Peyer's patch (tissue), 4 donors: ENCODE measurements around the gene ARAP3. TPM values are rescaled to one million over a fixed set of nuclear protein-coding genes. Genes with fewer than 3 reads are reported as not detected.

ENCODE experiments used
- DNase-seq, 3 donors: peaks; one replicate each; pipeline ENCODE4 v3.0.0-alpha.2; 2017 to 2019
- H3K27ac ChIP-seq, 4 donors: fragments of 200-600 bp; sonication (generic); one replicate each; pipeline ENCODE4 v1.5.1; 2016 to 2019
- H3K27me3 ChIP-seq, 2 donors: fragments of 200-600 bp; sonication (generic); one replicate each; pipeline ENCODE4 v1.5.1; 2019
- H3K36me3 ChIP-seq, 3 donors: fragments of 200-600 bp; sonication (generic); one replicate each; pipeline ENCODE4 v1.5.1; 2016 to 2019
- H3K4me1 ChIP-seq, 4 donors: fragments of 200-600 bp; sonication (generic); one replicate each; pipeline ENCODE4 v1.5.1; 2016 to 2019
- H3K4me3 ChIP-seq, 4 donors: fragments of 200-600 bp; sonication (generic); 1 replicate in 3 of 4; 2 replicates in 1 of 4; pipeline ENCODE4 v1.5.1; 2016 to 2019; ENCODE audit warnings: mild to moderate bottlenecking in 1 of 4
- H3K9me3 ChIP-seq, 4 donors: fragments of 200-600 bp; sonication (generic); one replicate each; pipeline ENCODE4 v1.5.1; 2016 to 2019; ENCODE audit warnings: mild to moderate bottlenecking in 1 of 4
- CTCF ChIP-seq, 6 experiments: fragments of 450-650 bp in 4 of 6; fragments of 200-600 bp in 2 of 6; sonication (generic) in 1 of 6; IDR thresholded peaks; one replicate each; pipeline ENCODE4 v1.5.1; 2017 to 2019; ENCODE audit warnings: antibody characterized with exemption in 6 of 6, mild to moderate bottlenecking in 3 of 6, moderate library complexity in 1 of 6
- POLR2A ChIP-seq, 2 donors: fragments of 450-650 bp; IDR thresholded peaks; one replicate each; pipeline ENCODE4 v1.5.1; 2017; ENCODE audit warnings: antibody characterized with exemption in 2 of 2, mild to moderate bottlenecking in 2 of 2, moderate library complexity in 2 of 2
- total RNA-seq, 4 donors: library from RNA; depleted of rRNA; stranded (reverse); fragments of >200 nt; gene quantifications; one replicate each; pipeline ENCODE4 v1.1.0, GENCODE V29; 2016

Gene ARAP3
- total RNA-seq, 4 donors from 2014 or later: 1.1 to 13.2 (median 9.7) TPM

GRCh38 chr5:141716468-141716867, 34.4 kb upstream of the ARAP3 start:
- H3K36me3 ChIP-seq: no peaks in the 10 kb centered on the region

DNA sequence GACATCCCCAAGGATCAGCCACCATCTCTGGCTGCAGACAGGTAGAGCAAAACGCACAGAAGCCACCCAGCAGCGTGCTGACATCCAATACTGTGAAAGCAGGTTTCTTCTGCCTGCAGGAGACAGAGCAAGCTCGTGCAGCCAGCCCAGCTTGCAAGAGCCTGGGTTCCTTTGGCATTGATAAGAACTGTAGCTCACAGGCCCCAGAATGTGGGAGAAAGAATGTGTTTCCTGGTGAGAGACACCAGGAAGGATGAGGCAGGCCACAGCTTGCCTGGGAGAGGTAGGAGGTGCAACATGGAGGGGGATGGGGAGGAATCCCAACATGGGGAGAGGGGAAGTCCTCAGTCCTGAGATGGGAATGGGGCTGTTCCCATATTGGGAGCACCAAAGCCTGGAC, 34.0 kb upstream of the ARAP3 start:
- H3K4me1 ChIP-seq: no peaks in the 10 kb centered on the region
- H3K9me3 ChIP-seq: no peaks in the 10 kb centered on the region
- no peak overlapping the region for H3K27ac ChIP-seq
- H3K36me3 ChIP-seq: no peaks in the 10 kb centered on the region
- no peak overlapping the region for H3K4me3 ChIP-seq
- H3K27me3 ChIP-seq: no peaks in the 10 kb centered on the region
- DNase-seq: no peak
- no peak for TF ChIP-seq POLR2A (IDR thresholded peaks at IDR 0.05)
- TF ChIP-seq CTCF (IDR thresholded peaks at IDR 0.05): no peak

More at GRCh38 chr5:141716468-141716867, 34.4 kb upstream of the ARAP3 start:
- Histone ChIP-seq H3K27me3 (no peaks in the 10 kb centered on the region), H3K4me1 (no peaks in the 10 kb centered on the region), H3K4me3 (no peak overlapping the region), H3K9me3 (no peaks in the 10 kb centered on the region), H3K27ac (no peak overlapping the region)
- TF ChIP-seq CTCF (IDR thresholded peaks at IDR 0.05): no peak
- TF ChIP-seq POLR2A (IDR thresholded peaks at IDR 0.05): no peak
- no peak for DNase-seq

DNA sequence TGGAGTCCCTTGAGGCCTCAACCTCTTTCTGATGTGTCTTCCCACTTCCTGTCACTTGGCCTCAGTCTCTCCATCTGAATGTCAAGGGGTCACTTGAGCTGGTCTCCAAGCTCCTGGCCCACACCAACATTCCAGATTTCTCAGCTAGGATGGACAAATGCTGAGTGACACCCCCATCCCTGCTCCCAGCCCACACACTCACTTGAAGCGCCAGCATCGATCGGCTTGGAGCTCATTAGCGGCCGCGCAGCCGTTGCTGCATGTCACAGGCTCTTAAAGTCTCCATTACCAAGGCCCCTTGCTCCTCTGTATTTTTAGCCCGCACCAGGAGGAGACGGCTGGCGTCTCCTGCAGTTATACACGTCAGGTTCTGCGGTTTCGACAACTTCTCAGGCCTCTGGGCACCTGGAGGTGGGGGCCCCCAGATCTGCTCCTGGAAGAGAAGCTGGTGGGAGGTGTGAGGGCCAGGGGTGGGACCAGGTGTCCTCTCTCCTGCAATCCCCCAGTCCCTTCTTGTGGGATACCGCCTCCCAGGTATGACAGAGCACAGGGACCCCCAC, 33.4 kb upstream of the ARAP3 start:
- H3K9me3 ChIP-seq: no peaks in the 10 kb centered on the region
- no peak overlapping the region for H3K4me3 ChIP-seq
- H3K36me3 ChIP-seq: no peaks in the 10 kb centered on the region
- no peaks in the 10 kb centered on the region for H3K27me3 ChIP-seq
- no peak overlapping the region for H3K27ac ChIP-seq
- TF ChIP-seq POLR2A (IDR thresholded peaks at IDR 0.05) (no peak), CTCF (IDR thresholded peaks at IDR 0.05) (no peak)
- no peak for DNase-seq
- no peaks in the 10 kb centered on the region for H3K4me1 ChIP-seq

DNA sequence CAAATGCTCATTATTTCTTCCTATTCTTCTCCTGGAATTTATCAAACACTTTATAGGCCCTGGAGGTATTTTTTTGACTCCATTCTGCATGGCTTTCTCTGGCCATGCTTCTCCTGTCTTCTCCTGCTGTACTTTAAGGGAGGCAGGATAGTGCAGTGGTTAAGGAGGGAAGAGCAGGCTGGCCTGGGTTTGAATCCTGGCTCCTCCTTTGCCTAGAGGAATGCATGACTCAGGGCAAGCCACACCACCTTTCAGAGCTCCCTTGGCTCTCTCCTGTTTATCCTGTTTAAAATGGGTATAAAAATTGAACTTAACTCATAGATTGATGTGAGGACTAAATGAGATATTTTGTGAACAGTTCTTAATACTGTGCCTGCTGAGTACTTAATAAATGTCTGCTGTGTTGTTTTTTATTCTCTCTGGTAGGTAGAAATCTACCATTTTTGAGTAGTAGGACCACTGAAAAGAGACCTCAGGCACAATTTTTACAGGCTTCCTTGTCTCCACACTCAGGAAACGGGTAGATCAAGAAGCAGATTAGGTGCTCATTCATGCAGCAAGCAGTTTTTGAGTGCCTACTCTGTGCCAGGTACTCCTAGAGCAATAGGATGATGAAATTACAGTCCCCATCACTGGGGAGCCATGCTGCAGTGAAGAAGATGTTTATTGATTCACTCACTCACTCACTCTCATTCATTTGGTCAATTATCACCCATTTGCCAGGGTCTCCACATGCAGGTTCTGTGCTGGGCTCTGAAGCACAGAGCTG, 32.7 kb upstream of the ARAP3 start:
- DNase-seq: no peak
- Histone ChIP-seq H3K27ac (no peak overlapping the region), H3K27me3 (no peaks in the 10 kb centered on the region), H3K9me3 (no peaks in the 10 kb centered on the region), H3K4me3 (no peak overlapping the region), H3K4me1 (no peaks in the 10 kb centered on the region), H3K36me3 (no peaks in the 10 kb centered on the region)
- TF ChIP-seq CTCF (IDR thresholded peaks at IDR 0.05) (no peak), POLR2A (IDR thresholded peaks at IDR 0.05) (no peak)

DNA sequence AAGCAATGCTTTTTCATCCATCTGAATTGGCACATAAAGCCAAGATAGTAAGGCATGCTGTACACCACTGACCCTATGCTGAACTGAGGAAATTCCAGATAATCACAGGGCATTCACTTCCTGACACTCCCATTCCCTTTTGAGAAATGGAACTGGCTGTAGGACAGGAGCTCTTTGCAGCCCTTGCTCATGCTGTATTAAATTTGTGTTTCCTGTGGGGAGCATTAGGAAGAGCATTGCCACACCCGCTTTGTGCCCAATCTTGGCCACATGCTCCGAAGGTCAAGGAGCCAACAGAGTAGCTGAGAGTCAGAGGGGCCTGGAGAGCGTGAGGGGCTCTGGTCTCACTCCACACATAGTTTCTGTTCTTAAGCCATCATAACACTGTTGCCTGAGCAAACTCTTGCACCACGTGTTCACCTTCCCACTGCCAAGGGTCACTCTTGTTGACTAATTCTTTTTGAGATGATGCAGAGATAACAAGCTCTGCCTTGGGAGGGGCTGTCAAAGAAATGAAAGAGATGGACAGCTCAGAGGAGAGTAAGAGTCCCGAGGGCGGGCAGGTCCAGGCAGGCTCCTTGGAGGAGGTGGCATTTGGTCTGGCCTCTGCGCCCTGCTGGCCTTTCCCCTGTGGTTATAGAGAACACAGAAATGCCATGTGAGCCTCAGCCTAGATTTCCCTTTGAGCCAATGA, 31.7 kb upstream of the ARAP3 start:
- no peak overlapping the region for H3K27ac ChIP-seq
- no peak for DNase-seq
- H3K4me1 ChIP-seq: no peaks in the 10 kb centered on the region
- H3K4me3 ChIP-seq: no peak overlapping the region
- TF ChIP-seq CTCF (IDR thresholded peaks at IDR 0.05) (no peak), POLR2A (IDR thresholded peaks at IDR 0.05) (no peak)
- no peaks in the 10 kb centered on the region for H3K27me3 ChIP-seq
- no peaks in the 10 kb centered on the region for H3K9me3 ChIP-seq
- no peaks in the 10 kb centered on the region for H3K36me3 ChIP-seq
